Activated CD4-positive, alpha-beta T cell treated with anti-CD3 and anti-CD28 coated beads for 4 hours (primary cell): ENCODE data around the gene PSMD14.

Source experiments
- DNase-seq, 2 donors: peaks; one replicate each; pipeline ENCODE4 v3.0.0-alpha.2; 2020

PSMD14 gene

GRCh38 chr2:161420406-161421074 lies 112.3 kb downstream of the PSMD14 start:
- DNase-seq, result no peak

- DNase-seq, result no peak
Observed at GRCh38 chr2:161421686-161422085, 113.5 kb downstream of the PSMD14 start.

DNA sequence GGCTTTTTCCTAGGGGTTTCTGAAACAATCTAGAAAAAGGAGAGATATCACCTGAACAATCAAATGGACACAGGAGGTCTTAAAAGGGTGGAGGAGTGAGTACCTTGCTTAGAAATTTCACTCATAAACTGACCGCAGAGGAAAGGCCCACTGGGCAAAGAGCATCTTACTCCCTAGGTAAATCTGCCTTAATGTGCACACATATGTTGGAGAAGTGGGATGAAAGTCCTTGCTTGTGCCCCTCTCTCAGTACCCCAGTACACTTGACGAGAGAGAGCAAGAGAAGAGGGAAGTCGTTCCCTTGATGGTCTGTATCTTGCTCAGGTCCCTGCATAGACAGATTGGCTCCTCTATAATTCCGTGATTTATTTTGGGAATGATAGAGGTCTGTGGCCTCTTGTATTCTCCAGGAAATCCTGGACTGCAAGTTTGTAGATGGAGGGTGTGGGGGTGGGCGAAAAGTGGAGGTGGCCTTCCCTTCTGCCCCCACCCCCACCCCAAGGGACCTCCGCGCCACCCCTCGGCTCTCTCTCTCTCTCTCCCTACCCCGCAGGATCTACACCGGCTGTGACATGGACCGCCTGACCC lies 114.7 kb downstream of the PSMD14 start:
- no peak for DNase-seq

DNA sequence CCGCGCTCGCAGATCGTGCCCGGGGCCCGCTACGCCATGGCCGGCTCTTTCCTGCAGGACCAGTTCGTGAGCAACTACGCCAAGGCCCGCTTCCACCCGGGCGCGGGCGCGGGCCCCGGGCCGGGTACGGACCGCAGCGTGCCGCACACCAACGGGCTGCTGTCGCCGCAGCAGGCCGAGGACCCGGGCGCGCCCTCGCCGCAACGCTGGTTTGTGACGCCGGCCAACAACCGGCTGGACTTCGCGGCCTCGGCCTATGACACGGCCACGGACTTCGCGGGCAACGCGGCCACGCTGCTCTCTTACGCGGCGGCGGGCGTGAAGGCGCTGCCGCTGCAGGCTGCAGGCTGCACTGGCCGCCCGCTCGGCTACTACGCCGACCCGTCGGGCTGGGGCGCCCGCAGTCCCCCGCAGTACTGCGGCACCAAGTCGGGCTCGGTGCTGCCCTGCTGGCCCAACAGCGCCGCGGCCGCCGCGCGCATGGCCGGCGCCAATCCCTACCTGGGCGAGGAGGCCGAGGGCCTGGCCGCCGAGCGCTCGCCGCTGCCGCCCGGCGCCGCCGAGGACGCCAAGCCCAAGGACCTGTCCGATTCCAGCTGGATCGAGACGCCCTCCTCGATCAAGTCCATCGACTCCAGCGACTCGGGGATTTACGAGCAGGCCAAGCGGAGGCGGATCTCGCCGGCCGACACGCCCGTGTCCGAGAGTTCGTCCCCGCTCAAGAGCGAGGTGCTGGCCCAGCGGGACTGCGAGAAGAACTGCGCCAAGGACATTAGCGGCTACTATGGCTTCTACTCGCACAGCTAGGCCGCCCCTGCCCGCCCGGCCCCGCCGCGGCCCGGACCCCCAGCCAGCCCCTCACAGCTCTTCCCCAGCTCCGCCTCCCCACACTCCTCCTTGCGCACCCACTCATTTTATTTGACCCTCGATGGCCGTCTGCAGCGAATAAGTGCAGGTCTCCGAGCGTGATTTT lies 115.5 kb downstream of the PSMD14 start:
- no peak for DNase-seq

GRCh38 chr2:161424394-161424769 lies 116.2 kb downstream of the PSMD14 start:
- DNase-seq, result no peak

DNA sequence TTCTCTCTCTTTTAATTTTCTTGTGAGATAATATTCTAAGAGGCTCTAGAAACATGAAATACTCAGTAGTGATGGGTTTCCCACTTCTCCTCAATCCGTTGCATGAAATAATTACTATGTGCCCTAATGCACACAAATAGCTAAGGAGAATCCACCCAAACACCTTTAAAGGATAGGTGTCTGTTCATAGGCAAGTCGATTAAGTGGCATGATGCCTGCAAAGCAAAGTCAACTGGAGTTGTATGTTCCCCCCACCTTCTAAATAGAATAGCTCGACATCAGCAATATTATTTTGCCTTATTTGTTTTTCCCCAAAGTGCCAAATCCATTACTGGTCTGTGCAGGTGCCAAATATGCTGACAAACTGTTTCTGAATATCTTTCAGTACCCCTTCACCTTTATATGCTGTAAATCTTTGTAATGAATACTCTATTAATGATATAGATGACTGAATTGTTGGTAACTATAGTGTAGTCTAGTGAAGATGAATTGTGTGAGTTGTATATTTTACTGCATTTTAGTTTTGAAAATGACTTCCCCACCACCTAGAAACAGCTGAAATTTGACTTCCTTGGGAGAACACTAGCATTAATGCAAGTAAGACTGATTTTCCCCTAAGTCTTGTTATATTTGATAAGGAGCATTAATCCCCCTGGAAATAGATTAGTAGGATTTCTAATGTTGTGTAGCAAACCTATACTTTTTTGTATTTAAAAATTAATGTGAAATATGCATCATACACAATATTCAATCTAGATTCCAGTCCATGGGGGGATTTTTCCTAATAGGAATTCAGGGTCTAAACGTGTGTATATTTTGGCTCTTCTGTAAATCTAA lies 116.9 kb downstream of the PSMD14 start:
- no peak for DNase-seq

DNA sequence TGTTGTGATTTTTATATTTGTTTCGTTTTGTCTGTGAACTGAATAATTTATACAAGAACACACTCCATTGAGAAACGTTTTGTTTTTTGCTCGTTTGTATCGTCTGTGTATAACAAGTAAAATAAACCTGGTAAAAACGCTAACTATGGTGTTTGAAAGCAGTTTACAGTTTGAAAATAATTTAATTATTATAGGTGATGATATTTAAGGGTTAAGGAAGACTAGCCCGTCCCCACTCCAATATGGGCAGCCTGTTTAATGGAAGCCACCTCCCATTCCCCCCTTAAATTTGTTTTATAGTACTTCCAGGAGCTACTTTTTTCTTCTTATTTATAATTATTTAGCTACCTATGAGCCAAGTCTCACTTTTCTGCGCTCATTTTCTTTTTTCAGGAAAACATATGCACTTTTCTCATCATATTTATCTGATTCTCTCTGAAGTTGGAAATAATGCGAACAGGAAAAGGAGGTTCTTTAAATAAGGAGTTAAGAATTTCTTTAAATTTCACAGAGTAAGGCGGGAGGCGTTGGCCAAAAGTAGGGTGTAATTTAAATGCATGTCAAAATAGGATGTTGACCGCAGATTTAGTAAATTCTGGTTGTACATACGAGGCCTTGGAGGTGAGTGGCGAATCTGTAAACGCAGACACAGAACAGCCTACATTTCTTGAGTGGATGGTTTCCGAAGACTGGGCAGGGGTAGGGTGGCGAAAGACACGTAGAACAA lies 117.7 kb downstream of the PSMD14 start:
- no peak for DNase-seq

- DNase-seq, result no peak
Observed at GRCh38 chr2:161426455-161426921, 118.3 kb downstream of the PSMD14 start.

GRCh38 chr2:161426922-161427663 lies 118.9 kb downstream of the PSMD14 start:
- DNase-seq, result no peak

GRCh38 chr2:161427664-161428587 lies 119.7 kb downstream of the PSMD14 start:
- DNase-seq, result no peak

DNA sequence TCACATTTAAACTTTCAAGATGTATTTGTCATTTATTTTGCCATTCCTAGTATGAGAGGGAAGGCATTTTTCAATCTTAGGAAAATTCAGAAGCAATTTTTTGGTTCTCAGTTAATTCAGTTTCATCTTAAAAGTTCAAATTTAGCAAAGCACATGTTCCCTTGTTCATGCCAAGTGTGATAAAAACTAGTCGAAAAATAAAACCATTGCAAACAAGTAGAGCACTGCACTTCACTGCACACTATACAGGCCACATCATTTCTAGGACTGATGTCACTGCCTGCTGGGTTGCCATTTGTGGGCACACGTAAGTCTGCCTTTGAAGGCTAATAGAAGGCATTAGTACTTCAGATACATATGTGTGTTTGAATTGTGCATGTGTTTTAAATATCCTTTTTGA lies 122.2 kb downstream of the PSMD14 start:
- DNase-seq, result no peak

GRCh38 chr2:161432107-161432506 lies 123.9 kb downstream of the PSMD14 start:
- DNase-seq, result no peak

- no peak for DNase-seq
Observed at GRCh38 chr2:161434118-161434517, 125.9 kb downstream of the PSMD14 start.

GRCh38 chr2:161436411-161436810 lies 128.2 kb downstream of the PSMD14 start:
- no peak for DNase-seq

DNA sequence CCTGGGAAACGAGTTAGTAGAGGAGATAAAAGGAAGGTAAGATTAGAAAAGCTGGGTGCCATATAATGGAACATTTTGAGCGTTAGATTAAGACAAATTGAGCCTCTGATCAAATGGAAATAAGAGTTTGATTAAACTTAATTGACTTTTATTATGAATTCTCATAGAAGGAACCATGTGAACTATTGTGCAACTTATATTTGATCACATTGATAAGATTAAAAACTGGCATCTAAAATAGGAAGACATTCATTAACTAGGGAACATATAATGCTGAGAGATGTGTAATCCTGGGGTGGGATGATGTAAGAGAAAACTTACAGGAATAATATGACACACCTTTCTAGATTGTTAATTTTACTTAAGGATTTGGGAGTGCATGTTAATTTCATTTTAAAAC lies 130.4 kb downstream of the PSMD14 start:
- no peak for DNase-seq

GRCh38 chr2:161445097-161445496 lies 136.9 kb downstream of the PSMD14 start:
- no peak for DNase-seq

DNA sequence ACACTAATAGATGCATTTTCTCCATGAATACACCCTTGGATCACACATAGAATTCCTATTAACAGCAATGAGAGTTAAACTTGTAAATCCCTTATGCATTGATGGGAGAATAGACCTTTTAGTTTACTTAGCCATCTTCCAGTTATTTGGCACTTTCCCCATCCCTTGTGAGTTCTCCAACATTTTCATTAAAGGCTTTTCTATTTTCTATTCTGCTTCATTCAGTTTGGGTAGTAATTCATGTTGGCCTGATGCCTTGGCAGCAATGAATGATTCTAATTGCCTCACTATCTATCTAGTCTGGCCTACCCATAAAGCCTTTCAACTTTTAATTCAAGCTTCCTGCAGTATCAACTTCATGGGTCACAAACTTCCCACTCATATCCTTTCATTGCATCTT lies 140.2 kb downstream of the PSMD14 start:
- DNase-seq, result no peak
